ENCODE data around the gene IFNA1.

- TF ChIP-seq CTCF (conservative IDR thresholded peaks at IDR 0.05 in 1 of 2, IDR thresholded peaks at IDR 0.05 in 1 of 2; ENCODE audit: extremely low read depth in 1 of 2, insufficient read depth in 1 of 2, low read depth in 1 of 2, low read length in 2 of 2) = no peak
- TF ChIP-seq EZH2 (IDR thresholded peaks at IDR 0.05; ENCODE audit: borderline replicate concordance, low read length) = no peak
Observed at GRCh38 chr9:21408817-21409216, 31.4 kb upstream of the IFNA1 start, which contains the start of gene IFNA8.

Measured in mammary epithelial cell (primary cell).